ENCODE results near the gene CCDC88B.

The CCDC88B gene

DNA sequence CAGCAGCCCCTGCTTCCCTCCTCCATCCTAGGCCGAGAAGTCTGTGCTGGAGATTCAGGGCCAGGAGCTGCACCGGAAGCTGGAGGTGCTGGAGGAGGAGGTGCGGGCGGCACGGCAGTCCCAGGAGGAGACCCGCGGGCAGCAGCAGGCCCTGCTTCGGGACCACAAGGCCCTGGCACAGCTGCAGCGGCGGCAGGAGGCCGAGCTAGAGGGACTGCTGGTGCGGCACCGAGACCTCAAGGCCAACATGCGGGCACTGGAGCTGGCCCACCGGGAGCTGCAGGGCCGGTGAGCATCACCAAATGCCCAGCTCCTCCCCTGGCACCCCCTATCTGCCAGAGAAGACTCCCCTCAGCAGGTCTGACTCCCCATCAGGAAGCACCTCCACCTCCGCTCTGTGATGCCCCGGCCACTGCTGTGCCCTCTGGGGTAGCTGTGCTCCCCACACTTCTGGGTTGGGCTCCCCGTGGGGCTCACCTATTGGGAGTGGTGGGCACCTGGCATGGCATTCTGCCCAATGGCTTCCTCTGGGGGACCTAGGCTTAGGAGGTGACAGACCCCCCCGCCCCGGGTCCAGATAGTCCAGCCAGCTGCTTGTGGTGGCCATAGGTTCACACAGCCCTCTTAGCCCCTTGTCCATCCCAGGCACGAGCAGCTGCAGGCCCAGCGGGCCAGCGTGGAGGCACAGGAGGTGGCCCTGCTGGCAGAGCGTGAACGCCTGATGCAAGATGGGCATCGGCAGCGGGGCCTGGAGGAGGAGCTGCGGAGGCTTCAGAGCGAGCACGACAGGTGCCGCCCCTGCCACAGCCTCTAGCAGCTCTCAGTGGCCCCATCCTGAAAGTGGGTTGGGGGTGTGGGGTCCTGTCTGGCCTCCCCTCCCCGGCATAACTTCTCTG is 12.3 kb downstream of the CCDC88B start:
- DNase-seq (ENCODE audit: low read depth): no peak
- no peak overlapping the region for H3K4me3 ChIP-seq (replicated peaks; ENCODE audit: low read depth, low read length)
- TF ChIP-seq, protein P1, sequence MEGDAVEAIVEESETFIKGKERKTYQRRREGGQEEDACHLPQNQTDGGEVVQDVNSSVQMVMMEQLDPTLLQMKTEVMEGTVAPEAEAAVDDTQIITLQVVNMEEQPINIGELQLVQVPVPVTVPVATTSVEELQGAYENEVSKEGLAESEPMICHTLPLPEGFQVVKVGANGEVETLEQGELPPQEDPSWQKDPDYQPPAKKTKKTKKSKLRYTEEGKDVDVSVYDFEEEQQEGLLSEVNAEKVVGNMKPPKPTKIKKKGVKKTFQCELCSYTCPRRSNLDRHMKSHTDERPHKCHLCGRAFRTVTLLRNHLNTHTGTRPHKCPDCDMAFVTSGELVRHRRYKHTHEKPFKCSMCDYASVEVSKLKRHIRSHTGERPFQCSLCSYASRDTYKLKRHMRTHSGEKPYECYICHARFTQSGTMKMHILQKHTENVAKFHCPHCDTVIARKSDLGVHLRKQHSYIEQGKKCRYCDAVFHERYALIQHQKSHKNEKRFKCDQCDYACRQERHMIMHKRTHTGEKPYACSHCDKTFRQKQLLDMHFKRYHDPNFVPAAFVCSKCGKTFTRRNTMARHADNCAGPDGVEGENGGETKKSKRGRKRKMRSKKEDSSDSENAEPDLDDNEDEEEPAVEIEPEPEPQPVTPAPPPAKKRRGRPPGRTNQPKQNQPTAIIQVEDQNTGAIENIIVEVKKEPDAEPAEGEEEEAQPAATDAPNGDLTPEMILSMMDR (IDR thresholded peaks at IDR 0.05; ENCODE audit: low read length, missing control alignments): no peak

DNA sequence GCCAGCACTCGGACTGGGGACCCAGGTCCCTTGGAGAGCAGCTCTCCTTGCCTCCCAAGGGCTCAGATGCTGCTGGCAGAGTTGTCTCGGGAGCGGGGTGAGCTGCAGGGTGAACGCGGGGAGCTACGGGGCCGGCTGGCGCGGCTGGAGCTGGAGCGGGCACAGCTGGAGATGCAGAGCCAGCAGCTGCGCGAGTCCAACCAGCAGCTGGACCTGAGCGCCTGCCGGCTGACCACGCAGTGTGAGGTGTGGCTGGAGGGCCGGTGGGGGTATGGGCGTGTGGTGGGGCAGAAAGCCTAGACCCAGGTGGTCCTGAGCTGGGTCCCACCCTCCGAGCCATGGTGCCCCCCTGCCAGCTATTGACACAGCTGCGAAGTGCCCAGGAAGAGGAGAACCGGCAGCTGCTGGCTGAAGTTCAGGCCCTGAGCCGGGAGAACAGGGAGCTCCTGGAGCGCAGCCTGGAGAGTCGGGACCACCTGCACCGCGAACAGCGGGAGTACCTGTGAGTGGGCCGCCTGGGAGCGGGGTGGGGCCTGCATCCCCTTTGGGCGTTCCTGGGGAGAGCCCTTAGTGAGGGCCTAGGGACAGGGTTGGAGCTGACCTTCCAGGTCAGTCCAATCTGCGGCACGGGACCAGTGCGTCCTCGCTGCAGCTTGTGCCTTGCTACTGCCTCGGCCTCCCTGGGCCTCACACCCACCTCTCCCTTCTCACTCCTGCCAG is 13.2 kb downstream of the CCDC88B start:
- no peak overlapping the region for H3K4me3 ChIP-seq (replicated peaks; ENCODE audit: low read depth, low read length)
- no peak for DNase-seq (ENCODE audit: low read depth)
- TF ChIP-seq, protein P1 (IDR thresholded peaks at IDR 0.05; ENCODE audit: low read length, missing control alignments): no peak

DNA sequence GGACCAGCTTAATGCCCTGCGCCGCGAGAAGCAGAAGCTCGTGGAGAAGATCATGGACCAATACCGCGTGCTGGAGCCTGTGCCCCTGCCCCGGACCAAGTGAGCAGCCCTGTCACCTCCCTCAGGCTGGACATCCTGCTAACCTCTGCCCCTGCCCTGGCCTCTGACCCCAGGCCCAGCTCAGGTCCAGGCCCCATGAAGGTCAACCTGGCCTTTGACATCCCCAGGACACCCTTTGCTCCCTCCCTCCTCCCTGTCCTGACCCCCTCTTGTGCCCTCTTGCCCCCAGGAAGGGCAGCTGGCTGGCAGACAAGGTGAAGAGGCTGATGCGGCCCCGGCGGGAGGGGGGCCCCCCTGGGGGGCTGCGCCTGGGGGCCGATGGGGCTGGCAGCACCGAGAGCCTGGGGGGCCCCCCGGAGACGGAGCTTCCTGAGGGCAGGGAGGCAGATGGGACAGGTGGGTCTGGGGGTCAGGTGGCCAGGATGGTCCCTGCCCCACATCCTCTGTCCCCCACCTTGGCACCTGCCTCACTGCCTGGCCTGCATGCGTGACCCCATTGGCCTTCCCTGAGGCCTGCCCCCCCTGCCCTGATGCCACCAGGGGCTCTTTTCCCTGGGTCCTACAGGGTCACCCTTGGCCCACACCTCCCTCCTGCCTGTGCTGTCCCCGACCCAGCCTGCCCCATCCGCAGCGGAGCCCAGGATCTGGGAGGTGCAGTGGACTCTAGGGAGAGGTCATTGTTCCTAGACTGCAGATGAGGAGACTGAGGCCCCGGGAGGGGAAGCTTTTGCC is 13.9 kb downstream of the CCDC88B start:
- no peak for DNase-seq (ENCODE audit: low read depth)
- TF ChIP-seq, protein P1 (IDR thresholded peaks at IDR 0.05; ENCODE audit: low read length, missing control alignments): no peak
- H3K4me3 ChIP-seq (replicated peaks; ENCODE audit: low read depth, low read length): no peak overlapping the region

DNA sequence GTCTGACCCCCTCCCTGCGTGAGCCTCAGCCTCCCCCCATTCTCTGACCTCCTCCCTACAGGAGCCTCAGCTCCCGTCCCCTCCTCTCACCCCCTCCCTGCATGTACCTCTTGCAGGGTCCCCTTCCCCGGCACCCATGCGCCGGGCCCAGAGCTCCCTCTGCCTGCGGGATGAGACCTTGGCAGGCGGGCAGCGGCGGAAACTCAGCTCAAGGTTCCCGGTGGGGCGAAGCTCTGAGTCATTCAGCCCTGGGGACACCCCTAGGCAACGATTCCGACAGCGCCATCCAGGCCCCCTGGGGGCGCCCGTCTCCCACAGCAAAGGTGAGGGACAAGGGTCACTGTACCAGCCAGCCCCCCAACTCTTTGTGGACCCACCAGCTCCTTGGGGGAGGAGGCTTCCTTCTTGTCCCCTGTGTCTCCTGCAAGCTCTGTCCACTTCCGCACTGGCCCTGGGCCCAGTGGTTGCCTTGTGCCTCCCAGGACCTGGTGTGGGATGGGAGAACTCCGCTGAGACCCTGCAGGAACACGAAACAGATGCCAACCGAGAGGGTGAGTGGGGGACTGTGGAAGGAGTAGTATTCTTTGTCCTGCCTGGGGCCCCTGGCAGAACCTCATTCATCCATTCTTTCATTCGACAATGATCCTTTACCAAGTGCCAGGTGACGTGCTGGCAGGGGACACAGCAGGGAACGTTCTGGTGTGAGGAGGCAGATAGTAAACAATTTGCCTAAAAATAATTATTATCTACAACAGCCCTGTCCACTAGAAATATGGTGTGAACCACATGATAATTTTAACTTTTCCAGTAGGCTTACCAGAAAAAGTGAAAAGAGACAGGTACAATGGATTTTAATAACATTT is 15.3 kb downstream of the CCDC88B start:
- DNase-seq (ENCODE audit: low read depth): peak; percentile 80
- peak overlapping the region; percentile 32 for H3K4me3 ChIP-seq (replicated peaks; ENCODE audit: low read depth, low read length)
- TF ChIP-seq, protein P1 (IDR thresholded peaks at IDR 0.05; ENCODE audit: low read length, missing control alignments): peak; percentile 72

DNA sequence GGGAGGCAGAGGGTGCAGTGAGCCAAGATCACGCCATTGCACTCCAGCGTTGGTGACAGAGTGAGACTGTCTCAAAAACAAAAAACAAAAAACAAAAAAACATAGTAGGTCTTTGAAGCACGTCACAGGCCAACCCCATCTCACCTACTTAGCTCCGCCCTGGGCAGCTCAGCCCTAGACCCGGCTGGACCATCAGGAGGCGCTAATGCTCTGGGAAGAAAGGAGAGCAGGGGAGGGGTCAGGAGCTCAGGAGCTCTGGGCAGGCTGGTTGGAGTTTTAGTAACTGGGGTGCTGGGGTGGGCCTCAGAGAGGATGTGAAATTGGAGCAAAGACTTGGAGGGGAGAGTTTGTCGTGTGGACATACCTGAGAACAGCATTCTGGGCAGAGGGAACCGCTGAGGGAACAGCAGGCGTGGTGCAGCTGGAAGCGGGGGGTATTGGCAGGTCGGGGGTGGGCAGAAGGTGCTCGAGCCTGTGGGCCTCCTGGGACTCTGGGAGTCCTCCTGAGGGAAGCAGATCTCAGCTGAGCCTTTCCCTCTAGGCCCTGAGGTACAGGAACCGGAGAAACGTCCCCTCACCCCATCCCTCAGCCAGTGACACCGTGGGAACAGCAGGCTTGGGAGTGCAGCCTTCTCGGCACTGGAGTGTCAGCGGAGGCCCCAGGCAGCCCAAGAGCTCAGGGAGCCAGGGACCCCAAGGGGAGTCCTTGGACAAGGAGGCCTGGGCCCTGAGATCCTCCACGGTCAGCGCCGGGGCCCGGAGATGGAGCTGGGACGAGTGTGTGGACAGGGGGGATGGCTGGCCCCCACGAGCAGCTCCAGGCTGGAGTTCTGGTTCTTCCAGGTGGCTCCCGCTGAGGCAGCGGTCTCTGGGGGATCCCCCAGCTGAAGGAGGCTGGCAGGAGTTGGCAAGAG is 16.8 kb downstream of the CCDC88B start:
- peak; percentile 48 for DNase-seq (ENCODE audit: low read depth)

More for the DNA sequence above, 16.8 kb downstream of the CCDC88B start:
- TF ChIP-seq, protein P1 (IDR thresholded peaks at IDR 0.05; ENCODE audit: low read length, missing control alignments): peak; percentile 49
- H3K4me3 ChIP-seq (replicated peaks; ENCODE audit: low read depth, low read length): no peak overlapping the region
